ENCODE results near the gene TTBK1.

TTBK1 gene

DNA sequence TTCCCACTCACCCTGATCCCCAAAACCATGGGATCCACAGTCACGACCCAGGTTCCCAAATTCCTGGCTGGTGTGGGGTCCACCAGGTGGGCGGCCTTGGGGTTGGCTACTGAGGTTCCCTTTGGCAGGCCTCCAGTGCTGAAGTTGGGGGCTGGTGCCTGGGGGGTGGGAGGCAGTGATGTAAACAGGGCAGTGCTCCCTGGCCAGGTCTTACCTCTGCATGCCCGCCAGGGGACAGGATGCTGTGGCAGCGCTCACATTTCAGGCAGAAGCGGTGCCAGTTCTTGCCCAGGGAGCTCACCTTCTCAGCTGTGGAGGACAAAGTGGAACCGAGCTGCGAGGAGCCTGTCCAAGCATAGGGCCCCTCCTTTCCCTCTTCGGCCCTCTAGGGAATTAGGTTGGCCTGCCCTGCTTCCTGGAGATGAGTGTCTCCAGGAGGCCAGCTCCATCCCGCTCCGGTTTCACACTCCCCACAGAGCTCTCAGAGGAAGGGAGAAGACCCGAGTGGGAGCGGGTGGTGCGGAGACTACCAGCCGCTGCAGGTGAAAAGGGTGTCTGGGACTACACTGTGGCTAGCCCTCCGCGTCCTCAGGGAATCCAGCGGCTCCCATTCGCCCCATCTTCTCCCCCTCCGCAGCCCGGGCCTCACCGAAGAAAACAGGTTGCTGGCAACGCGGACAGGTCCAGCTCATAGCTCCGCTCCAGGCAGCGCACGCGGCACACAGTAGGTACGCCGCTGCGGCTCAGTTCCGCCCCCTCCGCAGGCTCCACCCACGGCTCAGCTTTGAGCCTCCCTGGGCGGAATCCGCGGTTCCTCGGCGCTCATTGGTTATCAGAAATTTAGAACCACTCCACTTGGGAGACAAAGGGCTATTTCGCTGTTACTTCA, 65.1 kb downstream of the TTBK1 start, which contains the start of gene CRIP3:
CRIP3 (minus strand) TSS at position 726 of the 889 bp plus-strand sequence; CDS start at position 692, 34 bp downstream.
- DNase-seq = no peak

DNA sequence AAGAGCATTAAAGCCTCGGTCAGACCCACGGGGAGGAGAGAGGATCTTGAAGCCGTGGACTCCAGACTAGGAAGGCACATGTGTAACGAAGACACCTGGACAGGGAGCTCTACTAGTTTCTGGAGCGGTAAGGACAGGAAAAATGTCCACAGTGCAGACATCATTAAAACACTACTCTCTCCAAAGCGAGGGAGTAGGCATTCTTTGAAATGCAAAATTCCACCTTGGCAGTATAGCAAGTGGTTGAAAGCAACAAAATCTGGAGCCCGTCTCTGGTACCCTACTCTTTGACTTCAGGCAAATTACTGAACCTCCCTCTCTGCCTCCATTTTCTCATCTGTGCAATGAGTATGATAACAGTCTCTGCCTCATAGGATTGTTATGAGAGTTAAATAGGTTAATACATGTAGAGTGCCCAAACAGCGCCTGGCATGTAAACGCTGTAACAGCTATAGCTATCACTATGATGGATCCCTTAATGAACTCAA, 65.8 kb downstream of the TTBK1 start:
- DNase-seq = no peak

DNA sequence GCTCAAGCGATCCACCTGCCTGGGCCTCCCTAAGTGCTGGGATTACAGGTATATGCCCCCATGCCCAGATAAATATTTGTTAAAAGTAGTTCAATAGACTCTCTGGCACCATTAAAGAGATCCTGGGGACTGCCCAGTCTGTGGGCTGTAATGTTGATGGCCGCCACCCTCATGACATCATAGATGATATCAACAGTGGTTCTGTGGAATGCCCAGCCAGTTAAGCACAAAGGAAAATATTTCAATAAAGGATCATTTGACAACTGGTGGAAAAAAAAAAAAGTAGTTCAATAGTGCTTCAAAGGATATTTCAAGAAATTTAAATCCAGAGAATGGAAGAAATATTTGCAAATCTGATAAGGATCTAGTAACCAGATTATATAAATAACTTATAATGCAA, 66.9 kb downstream of the TTBK1 start:
- DNase-seq = no peak

DNA sequence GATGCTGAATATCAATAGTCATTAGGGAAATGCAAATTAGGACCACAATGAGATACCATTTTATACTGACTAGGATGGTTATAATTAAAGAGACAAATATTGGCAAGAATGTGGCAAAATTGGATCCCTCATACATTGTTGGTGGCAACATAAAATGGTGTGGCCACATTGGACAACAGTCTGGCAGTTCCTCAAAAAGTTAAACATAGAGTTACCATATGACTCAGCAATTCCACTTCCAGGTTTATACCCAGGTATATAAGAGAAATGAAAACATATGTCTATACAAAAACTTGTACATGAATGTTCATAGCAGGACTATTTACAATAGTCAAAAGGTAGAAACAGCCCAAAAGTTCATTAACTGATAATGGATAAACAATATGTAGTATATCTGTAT, 67.3 kb downstream of the TTBK1 start:
- DNase-seq = no peak

DNA sequence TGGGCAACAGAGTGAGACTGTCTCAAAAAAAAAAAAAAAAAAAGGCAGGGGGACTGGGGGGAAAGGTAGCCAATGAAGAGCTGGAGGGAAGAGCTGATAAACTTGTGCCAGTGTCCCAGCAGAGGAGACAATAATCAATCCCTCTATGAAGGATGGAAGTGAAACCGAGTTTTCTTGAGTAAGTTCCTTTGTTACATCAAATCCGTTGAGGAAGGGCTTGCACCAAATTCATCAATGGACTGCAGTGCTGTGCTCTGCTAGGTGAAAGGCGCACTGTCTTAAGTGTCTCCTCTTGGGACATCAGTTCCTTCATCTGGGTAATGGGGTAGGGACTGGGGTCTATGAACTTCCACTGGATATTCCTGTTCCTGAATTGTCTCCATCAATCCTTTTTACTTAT, 68.4 kb downstream of the TTBK1 start:
- DNase-seq = no peak

DNA sequence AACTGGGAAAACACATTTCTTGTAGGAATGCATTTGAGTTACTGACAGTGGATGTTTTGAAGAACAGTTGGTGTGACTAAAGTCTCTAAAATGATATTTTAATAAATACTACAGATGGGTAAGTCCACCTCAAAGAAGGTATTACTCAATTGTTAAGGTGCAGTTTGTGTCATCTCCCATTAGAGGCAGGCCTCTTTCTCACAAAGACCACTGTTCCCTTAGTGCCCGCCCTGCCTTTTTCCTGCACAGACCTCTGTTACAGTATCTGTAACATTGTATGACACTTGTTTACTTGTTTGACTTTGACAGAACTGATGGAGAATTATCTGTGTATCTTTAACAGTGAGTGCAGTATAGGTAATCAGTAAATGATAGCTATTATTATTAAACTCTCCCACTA, 70.5 kb downstream of the TTBK1 start:
- DNase-seq = no peak

DNA sequence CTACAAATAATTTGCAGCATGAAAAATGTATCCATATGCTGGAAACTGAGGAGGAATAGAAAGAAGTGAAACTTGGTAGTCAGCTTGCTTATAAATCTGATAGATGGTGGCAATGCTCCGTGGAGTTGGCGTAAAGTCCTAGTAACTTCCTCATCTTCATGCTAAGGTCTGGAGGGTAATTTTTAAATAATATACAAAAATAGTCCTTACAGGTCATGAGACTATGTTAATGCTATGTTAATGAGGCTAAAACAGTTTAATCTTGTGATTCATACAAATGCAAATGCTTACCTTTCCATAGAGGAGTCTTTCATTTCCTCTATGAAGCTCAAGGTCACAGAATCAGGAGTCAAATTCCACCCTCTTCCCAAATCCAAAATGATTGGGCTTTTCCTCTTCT, 74.7 kb downstream of the TTBK1 start:
- DNase-seq = no peak

DNA sequence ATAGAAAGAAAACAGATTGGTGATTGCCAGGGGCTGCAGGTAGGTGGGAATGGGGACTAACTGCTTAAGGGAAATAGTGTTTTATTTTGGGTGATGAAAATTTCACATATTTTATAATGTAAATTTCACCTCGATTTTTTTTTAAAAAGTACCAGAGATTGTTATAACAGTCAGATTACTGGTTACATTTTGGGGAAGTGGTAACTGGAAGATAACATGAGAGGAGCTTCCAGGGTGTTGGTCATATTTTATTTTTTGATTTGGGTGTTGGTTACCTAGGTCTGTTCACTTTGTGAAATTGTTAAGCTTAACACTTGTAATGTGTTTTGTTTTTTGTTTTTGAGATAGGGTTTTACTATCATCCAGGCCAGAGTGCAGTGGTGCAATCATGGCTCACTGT, 82.6 kb downstream of the TTBK1 start:
- DNase-seq = no peak

DNA sequence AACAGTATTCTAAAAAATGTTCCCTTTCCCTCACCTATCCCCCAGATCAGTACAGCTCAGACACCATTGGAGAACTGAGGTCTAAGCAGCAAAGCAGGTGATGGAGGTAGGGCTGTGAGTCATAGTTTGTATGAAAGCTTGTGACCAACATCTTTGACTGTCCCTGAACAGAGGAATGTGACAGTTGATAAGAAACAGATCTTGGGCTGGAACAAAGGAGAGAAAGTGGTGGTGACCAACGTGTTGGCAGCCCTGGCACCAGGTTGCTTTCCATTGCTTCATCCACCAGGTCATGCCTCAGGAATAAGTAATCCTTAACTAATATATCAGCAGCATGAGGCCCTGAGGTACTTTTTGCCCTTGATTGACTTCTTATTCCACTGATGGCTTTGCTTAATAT, 85.2 kb downstream of the TTBK1 start:
- DNase-seq = no peak

DNA sequence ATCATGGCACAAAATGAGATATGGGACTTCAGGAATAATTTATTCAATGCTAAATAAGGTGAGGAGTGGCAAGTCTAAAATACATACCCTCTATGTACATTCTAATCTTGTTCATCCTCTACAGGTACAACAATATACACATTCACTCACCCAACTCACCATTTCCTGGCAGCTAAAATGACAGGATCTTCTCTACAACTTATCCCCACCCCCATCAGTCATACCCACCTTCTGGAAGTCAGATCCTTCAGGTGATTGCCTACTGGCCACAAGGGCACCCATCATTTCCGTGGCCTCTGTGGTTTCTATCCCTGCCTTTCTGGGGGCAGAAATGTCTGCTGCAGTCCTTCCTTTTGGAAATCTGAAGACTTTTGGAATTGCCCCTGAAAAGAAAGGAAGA, 88.2 kb downstream of the TTBK1 start:
- no peak for DNase-seq

DNA sequence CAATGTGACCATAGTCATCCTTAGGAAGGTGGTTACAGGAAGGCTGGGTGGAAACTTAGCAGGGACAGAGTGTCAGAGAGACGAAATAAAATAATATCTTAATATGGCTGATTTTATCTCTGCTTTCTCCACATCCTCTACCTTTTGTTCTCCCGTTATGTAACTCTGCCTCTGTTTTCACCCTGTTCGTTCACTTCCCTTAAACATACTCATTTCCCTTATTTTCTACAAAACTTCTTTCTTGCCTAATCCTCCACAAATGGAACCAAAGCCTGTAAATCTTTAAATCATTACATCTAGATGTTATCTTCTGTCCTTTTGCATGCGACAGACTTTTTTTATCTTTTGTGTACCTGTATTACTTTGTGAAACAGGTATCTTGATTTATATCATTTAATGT, 88.6 kb downstream of the TTBK1 start:
- DNase-seq = no peak

DNA sequence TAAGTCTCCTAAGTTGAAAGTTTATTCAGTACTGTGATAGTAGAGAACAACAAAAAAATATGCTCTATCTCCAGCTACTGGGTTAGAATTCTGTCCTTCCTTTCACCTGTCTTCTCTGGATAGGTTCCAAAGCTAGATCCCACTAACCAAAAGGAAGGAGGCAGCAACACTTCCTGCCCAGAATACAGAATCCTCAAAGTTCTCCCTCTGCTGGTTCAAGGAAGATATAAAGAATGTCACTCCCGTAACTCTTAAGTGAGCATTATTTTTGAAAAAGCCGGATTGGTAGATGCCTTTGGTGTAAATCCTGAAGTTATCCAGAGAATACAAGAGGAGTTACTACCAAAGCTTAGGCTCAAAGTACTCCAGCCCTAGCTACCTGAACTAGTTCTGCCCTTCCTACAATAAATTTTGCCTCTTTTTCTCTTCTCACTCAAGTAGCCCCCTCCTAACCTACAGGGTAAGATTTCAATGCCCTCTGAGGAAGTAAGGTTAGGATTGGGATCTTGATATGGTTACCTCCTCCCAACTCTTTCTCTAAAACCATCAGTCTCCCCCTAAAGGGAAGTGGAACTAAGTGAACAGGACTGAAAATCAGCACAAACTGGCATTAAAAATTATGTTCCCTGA, 91.3 kb downstream of the TTBK1 start:
- DNase-seq = peak; percentile 1 to 36

DNA sequence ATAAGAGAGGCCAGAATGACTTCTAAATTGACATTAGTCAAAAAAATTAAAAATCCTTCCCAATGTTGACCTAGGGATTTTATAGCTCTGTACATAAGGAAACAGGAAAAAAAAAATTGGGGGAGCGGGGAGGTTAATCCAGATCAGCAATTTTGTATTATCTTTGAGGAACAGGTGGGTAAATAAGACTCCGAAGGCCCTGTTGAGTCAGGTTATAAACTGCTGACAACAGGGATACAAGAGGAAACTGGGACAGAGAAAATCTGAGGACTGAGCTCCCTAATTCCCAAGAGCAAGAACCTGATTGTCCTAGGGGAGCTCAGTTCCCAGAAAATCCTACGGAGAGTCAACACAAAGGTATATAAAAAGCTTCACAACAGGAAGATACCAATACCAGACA, 92.2 kb downstream of the TTBK1 start:
- peak; percentile 9 to 66 for DNase-seq

DNA sequence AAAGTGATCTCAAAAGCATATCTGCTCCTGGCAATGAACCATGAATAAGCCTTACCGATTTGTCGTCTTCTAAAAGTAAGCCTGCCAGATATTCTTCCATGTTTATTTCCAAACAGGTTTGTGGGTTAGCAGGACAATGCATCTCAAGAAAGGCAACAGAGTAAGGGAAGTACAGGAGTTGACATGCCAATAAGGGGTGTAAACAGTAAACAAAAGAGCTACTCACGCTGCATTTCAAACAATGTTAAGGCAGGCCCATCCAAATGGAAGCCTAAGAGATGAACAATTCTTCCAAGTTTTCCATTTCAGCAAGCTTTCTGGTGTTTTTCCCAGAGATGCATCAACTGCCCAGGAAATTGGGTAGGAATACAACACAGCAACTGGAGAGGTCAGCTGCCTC, 93.1 kb downstream of the TTBK1 start:
- no peak for DNase-seq
